ENCODE measurements around the gene NFIB. TPM values are rescaled to one million over a fixed set of nuclear protein-coding genes. Genes with fewer than 3 reads are reported as not detected.

Gene NFIB
- polyA plus RNA-seq, 3 donors, result not detected

GRCh38 chr9:14240537-14240936 lies 73.4 kb downstream of the NFIB start:
- no peak overlapping the region for H3K4me3 ChIP-seq (replicated peaks in 1 of 3; ENCODE audit: low read depth in 2 of 3, low read length in 3 of 3)
- H3K4me1 ChIP-seq (ENCODE audit: control insufficient read depth in 1 of 2, insufficient read depth in 2 of 2, low read length in 2 of 2), result no peaks in the 10 kb centered on the region
- intact Hi-C loops (cut with micrococcal nuclease), result no loop called here
- Mint-ChIP-seq H3K4me1 (no peaks in the 10 kb centered on the region), H3K27me3 (ENCODE audit: low read depth in 3 of 3) (peaks cover 0 to 2% (median 2%) of the 10 kb centered on the region in 3 donors), H3K27ac (no peak overlapping the region), H3K9me3 (peaks cover 0 to 3% (median 0%) of the 10 kb centered on the region in 7 donors), H3K36me3 (no peaks in the 10 kb centered on the region), H3K4me3 (no peak overlapping the region)
- TF ChIP-seq, protein P1, sequence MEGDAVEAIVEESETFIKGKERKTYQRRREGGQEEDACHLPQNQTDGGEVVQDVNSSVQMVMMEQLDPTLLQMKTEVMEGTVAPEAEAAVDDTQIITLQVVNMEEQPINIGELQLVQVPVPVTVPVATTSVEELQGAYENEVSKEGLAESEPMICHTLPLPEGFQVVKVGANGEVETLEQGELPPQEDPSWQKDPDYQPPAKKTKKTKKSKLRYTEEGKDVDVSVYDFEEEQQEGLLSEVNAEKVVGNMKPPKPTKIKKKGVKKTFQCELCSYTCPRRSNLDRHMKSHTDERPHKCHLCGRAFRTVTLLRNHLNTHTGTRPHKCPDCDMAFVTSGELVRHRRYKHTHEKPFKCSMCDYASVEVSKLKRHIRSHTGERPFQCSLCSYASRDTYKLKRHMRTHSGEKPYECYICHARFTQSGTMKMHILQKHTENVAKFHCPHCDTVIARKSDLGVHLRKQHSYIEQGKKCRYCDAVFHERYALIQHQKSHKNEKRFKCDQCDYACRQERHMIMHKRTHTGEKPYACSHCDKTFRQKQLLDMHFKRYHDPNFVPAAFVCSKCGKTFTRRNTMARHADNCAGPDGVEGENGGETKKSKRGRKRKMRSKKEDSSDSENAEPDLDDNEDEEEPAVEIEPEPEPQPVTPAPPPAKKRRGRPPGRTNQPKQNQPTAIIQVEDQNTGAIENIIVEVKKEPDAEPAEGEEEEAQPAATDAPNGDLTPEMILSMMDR (IDR thresholded peaks at IDR 0.05), result no peak
- no peak for DNase-seq
- no peaks in the 10 kb centered on the region for H4K20me1 ChIP-seq (ENCODE audit: insufficient read depth, low read length)
- no peak overlapping the region for H3K9ac ChIP-seq (ENCODE audit: insufficient read depth, low read length, poor library complexity, severe bottlenecking)
- no peak overlapping the region for H2AFZ ChIP-seq (ENCODE audit: insufficient read depth, low read depth, low read length, poor library complexity, severe bottlenecking)
- WGBS (ENCODE audit: insufficient coverage), result 81% methylated on average over 4 of the region's 6 CpGs
- H3K9me3 ChIP-seq (replicated peaks in 1 of 2; ENCODE audit: control insufficient read depth in 1 of 2, insufficient read depth in 1 of 2, low read length in 2 of 2), result no peaks in the 10 kb centered on the region
- no peak overlapping the region for H3K4me2 ChIP-seq (replicated peaks; ENCODE audit: extremely low read depth, low read length, poor library complexity, severe bottlenecking)
- H3K36me3 ChIP-seq (replicated peaks in 1 of 2; ENCODE audit: control insufficient read depth in 1 of 2, insufficient read depth in 2 of 2, low read length in 2 of 2), result no peaks in the 10 kb centered on the region
- H3K79me2 ChIP-seq (ENCODE audit: insufficient read depth, low read length), result no peaks in the 10 kb centered on the region
- H3K27me3 ChIP-seq (ENCODE audit: control insufficient read depth in 2 of 2, insufficient read depth in 2 of 2, low read length in 2 of 2), result no peaks in the 10 kb centered on the region
- no peak overlapping the region for H3K27ac ChIP-seq (ENCODE audit: low read depth in 1 of 2, low read length in 2 of 2)

GRCh38 chr9:14238518-14238917 lies 75.4 kb downstream of the NFIB start:
- Histone ChIP-seq H3K36me3 (replicated peaks in 1 of 2; ENCODE audit: control insufficient read depth in 1 of 2, insufficient read depth in 2 of 2, low read length in 2 of 2) (no peaks in the 10 kb centered on the region), H3K4me1 (ENCODE audit: control insufficient read depth in 1 of 2, insufficient read depth in 2 of 2, low read length in 2 of 2) (no peaks in the 10 kb centered on the region), H3K27me3 (ENCODE audit: control insufficient read depth in 2 of 2, insufficient read depth in 2 of 2, low read length in 2 of 2) (no peaks in the 10 kb centered on the region), H3K4me3 (replicated peaks in 1 of 3; ENCODE audit: low read depth in 2 of 3, low read length in 3 of 3) (no peak overlapping the region), H3K4me2 (replicated peaks; ENCODE audit: extremely low read depth, low read length, poor library complexity, severe bottlenecking) (no peak overlapping the region), H3K79me2 (ENCODE audit: insufficient read depth, low read length) (no peaks in the 10 kb centered on the region), H3K9me3 (replicated peaks in 1 of 2; ENCODE audit: control insufficient read depth in 1 of 2, insufficient read depth in 1 of 2, low read length in 2 of 2) (no peaks in the 10 kb centered on the region), H3K27ac (ENCODE audit: low read depth in 1 of 2, low read length in 2 of 2) (no peak overlapping the region), H2AFZ (ENCODE audit: insufficient read depth, low read depth, low read length, poor library complexity, severe bottlenecking) (no peak overlapping the region), H4K20me1 (ENCODE audit: insufficient read depth, low read length) (no peaks in the 10 kb centered on the region), H3K9ac (ENCODE audit: insufficient read depth, low read length, poor library complexity, severe bottlenecking) (no peak overlapping the region)
- Mint-ChIP-seq H3K27ac (no peak overlapping the region), H3K27me3 (ENCODE audit: low read depth in 3 of 3) (peaks cover 0 to 2% (median 2%) of the 10 kb centered on the region in 3 donors), H3K36me3 (no peaks in the 10 kb centered on the region), H3K4me1 (no peaks in the 10 kb centered on the region), H3K4me3 (no peak overlapping the region), H3K9me3 (peaks cover 0 to under 1% (median 0%) of the 10 kb centered on the region in 7 donors)
- intact Hi-C loops (cut with micrococcal nuclease), result no loop called here
- no peak for DNase-seq
- TF ChIP-seq, protein P1 (IDR thresholded peaks at IDR 0.05), result no peak
- 0% methylated on average over 1 of the region's 4 CpGs for WGBS (ENCODE audit: insufficient coverage)

Measured in CD14-positive monocyte (primary cell).